H1 (cell line): ENCODE results near the gene LRRC49. TPM values are rescaled to one million over a fixed set of nuclear protein-coding genes. Genes with fewer than 3 reads are reported as not detected.

Experiments used
- CTCF ChIA-PET: fragments of 300-600 bp; sonication (Branson Sonifier 250); formaldehyde crosslinking; loops from one replicate; lab custom pipeline; 2021; ENCODE audit not compliant: partially characterized antibody; lab: Charles Lee
- POLR2A ChIA-PET: fragments of 300-600 bp; sonication (Branson Sonifier 250); formaldehyde crosslinking; loops from one replicate; lab custom pipeline; 2021; ENCODE audit warnings: inconsistent platforms; ENCODE audit not compliant: partially characterized antibody; lab: Charles Lee
- DNase-seq, 2 experiments: peaks; one replicate each; pipeline versions ENCODE4 v3.0.0 to v3.0.0-alpha.2; 2010 to 2022; ENCODE audit warnings: low spot score in 2 of 2, low read depth in 1 of 2, mixed read lengths in 1 of 2
- FAIRE-seq: peaks from 2 replicates; lab custom pipeline; 2011; peaks lifted over from hg19 to GRCh38; lab: Jason Lieb, UNC
- H2AFZ ChIP-seq: 2 replicates; pipeline ENCODE4 v1.8.1; 2012; ENCODE audit warnings: low read length, inconsistent platforms
- H2AK5ac ChIP-seq: 2 replicates; pipeline ENCODE4 v1.6.1; 2013; ENCODE audit warnings: low read depth, low read length
- H2BK120ac ChIP-seq: replicated peaks from 2 replicates; pipeline ENCODE3; 2013; ENCODE audit warnings: low read depth, low read length, inconsistent platforms
- H2BK12ac ChIP-seq: 2 replicates; pipeline ENCODE4 v1.6.1; 2013; ENCODE audit warnings: low read depth, low read length
- H2BK15ac ChIP-seq: 2 replicates; pipeline ENCODE4 v1.6.1; 2013; ENCODE audit warnings: low read length
- H2BK20ac ChIP-seq: 2 replicates; pipeline ENCODE4 v1.6.1; 2013; ENCODE audit warnings: low read length
- H2BK5ac ChIP-seq: 2 replicates; pipeline ENCODE4 v1.6.1; 2013; ENCODE audit warnings: low read depth, low read length
- H3K14ac ChIP-seq: 2 replicates; pipeline ENCODE4 v1.6.1; 2013; ENCODE audit warnings: inconsistent platforms; ENCODE audit not compliant: insufficient read length
- H3K18ac ChIP-seq: 2 replicates; pipeline ENCODE4 v1.6.1; 2013; ENCODE audit warnings: low read length; ENCODE audit errors: extremely low read depth
- H3K23ac ChIP-seq: 2 replicates; pipeline ENCODE4 v1.6.1; 2013; ENCODE audit warnings: inconsistent platforms; ENCODE audit not compliant: insufficient read length
- H3K23me2 ChIP-seq: 2 replicates; pipeline ENCODE4 v1.6.1; 2013; ENCODE audit warnings: low read depth, low read length
- H3K27ac ChIP-seq: 2 replicates; pipeline ENCODE4 v1.6.1; 2011; ENCODE audit warnings: low read depth, low read length, inconsistent platforms
- H3K27me3 ChIP-seq, 4 experiments: replicated peaks in 1 of 4; 1 replicate in 1 of 4; 2 replicates in 3 of 4; pipeline versions ENCODE4 v1.6.1 to v1.8.1; 2011 to 2013; ENCODE audit warnings: low read length in 3 of 4, mild to moderate bottlenecking in 3 of 4, inconsistent platforms in 2 of 4, mixed read lengths in 2 of 4, moderate library complexity in 1 of 4; ENCODE audit not compliant: control insufficient read depth in 3 of 4, insufficient read depth in 3 of 4; ENCODE audit errors: extremely low read depth in 1 of 4
- H3K36me3 ChIP-seq, 4 experiments: 2 replicates each; pipeline versions ENCODE4 v1.6.1 to v1.8.1; 2011 to 2013; ENCODE audit warnings: mild to moderate bottlenecking in 4 of 4, low read length in 3 of 4, moderate library complexity in 2 of 4, control low read depth in 1 of 4, inconsistent platforms in 1 of 4; ENCODE audit not compliant: insufficient read depth in 4 of 4, control insufficient read depth in 2 of 4
- H3K4ac ChIP-seq: replicated peaks from 2 replicates; pipeline ENCODE3; 2013; ENCODE audit warnings: low read length, low read depth, mixed read lengths, inconsistent platforms; ENCODE audit not compliant: insufficient read length
- H3K4me1 ChIP-seq, 4 experiments: replicated peaks in 1 of 4; 1 replicate in 1 of 4; 2 replicates in 3 of 4; pipeline versions ENCODE4 v1.6.1 to v1.8.1; 2011 to 2013; ENCODE audit warnings: low read length in 3 of 4, inconsistent platforms in 2 of 4, mixed read lengths in 1 of 4; ENCODE audit not compliant: insufficient read depth in 4 of 4, control insufficient read depth in 3 of 4
- H3K4me2 ChIP-seq, 2 experiments: 2 replicates each; pipeline versions ENCODE4 v1.6.1 to v1.8.1; 2011 to 2013; ENCODE audit warnings: low read depth in 2 of 2, low read length in 2 of 2, control low read depth in 1 of 2, inconsistent platforms in 1 of 2, mild to moderate bottlenecking in 1 of 2; ENCODE audit not compliant: insufficient read depth in 1 of 2
- H3K4me3 ChIP-seq, 4 experiments: fragments of 200-600, 300-600 bp in 1 of 4; sonication (generic), shearing (Covaris generic), sonication (Bioruptor Twin) in 1 of 4; 2 replicates each; pipeline versions ENCODE4 v1.5.1 to v1.8.1; 2011 to 2016; ENCODE audit warnings: low read length in 4 of 4, low read depth in 3 of 4, control low read depth in 2 of 4, inconsistent platforms in 2 of 4, mild to moderate bottlenecking in 2 of 4, mixed read lengths in 1 of 4, moderate library complexity in 1 of 4; ENCODE audit not compliant: insufficient read depth in 2 of 4; ENCODE audit errors: extremely low read depth in 1 of 4
- H3K56ac ChIP-seq: replicated peaks from 2 replicates; pipeline ENCODE3; 2013; ENCODE audit warnings: low read depth, mild to moderate bottlenecking, mixed read lengths, low read length, inconsistent platforms; ENCODE audit not compliant: insufficient read length
- H3K79me1 ChIP-seq: 2 replicates; pipeline ENCODE4 v1.6.1; 2013; ENCODE audit warnings: low read depth, low read length, control low read depth
- H3K79me2 ChIP-seq, 2 experiments: 2 replicates each; pipeline versions ENCODE4 v1.6.1 to v1.8.1; 2012 to 2013; ENCODE audit warnings: low read length in 2 of 2, mild to moderate bottlenecking in 2 of 2, inconsistent platforms in 1 of 2; ENCODE audit not compliant: insufficient read depth in 2 of 2, control insufficient read depth in 1 of 2
- H3K9ac ChIP-seq, 4 experiments: replicated peaks in 1 of 4; 1 replicate in 1 of 4; 2 replicates in 3 of 4; pipeline versions ENCODE4 v1.6.1 to v1.8.1; 2011 to 2013; ENCODE audit warnings: low read depth in 3 of 4, low read length in 3 of 4, control low read depth in 2 of 4, mild to moderate bottlenecking in 2 of 4, moderate library complexity in 2 of 4, inconsistent platforms in 1 of 4; ENCODE audit errors: extremely low read depth in 1 of 4
- H3K9me3 ChIP-seq, 2 experiments: 2 replicates each; pipeline versions ENCODE4 v1.6.1 to v1.8.1; 2012 to 2013; ENCODE audit warnings: mild to moderate bottlenecking in 2 of 2, moderate library complexity in 2 of 2, control low read depth in 1 of 2, inconsistent platforms in 1 of 2, low read depth in 1 of 2, low read length in 1 of 2, mixed read lengths in 1 of 2; ENCODE audit not compliant: insufficient read depth in 2 of 2
- H4K20me1 ChIP-seq, 2 experiments: replicated peaks in 1 of 2; 2 replicates each; pipeline versions ENCODE3 to v1.8.1; 2011 to 2013; ENCODE audit warnings: inconsistent platforms in 2 of 2, low read length in 2 of 2, mild to moderate bottlenecking in 1 of 2; ENCODE audit not compliant: insufficient read depth in 2 of 2, control insufficient read depth in 1 of 2
- H4K5ac ChIP-seq: 2 replicates; pipeline ENCODE4 v1.6.1; 2013; ENCODE audit warnings: low read length, low read depth, mixed read lengths, inconsistent platforms; ENCODE audit not compliant: insufficient read length
- H4K8ac ChIP-seq: 2 replicates; pipeline ENCODE4 v1.8.0; 2013; ENCODE audit warnings: mild to moderate bottlenecking, moderate library complexity, low read length, inconsistent platforms; ENCODE audit not compliant: insufficient read depth; ENCODE audit errors: extremely low read depth
- H4K91ac ChIP-seq: replicated peaks from 2 replicates; pipeline ENCODE3; 2013; ENCODE audit warnings: low read length, mixed read lengths, inconsistent platforms; ENCODE audit not compliant: insufficient read length
- CBX8 ChIP-seq: fragments of 300-800, 300-1000 bp; sonication (generic); IDR thresholded peaks from 2 replicates; pipeline ENCODE4 v1.7.1; 2016; ENCODE audit warnings: low read depth, low read length, borderline replicate concordance
- CREB1 ChIP-seq: IDR thresholded peaks from 2 replicates; pipeline ENCODE4 v1.6.1; 2012; ENCODE audit warnings: inconsistent platforms
- CTBP2 ChIP-seq: IDR thresholded peaks from 2 replicates; pipeline ENCODE4 v1.7.0; 2011; ENCODE audit warnings: borderline replicate concordance, mild to moderate bottlenecking, moderate library complexity, mixed read lengths, low read length; ENCODE audit not compliant: insufficient read depth, insufficient read length
- MAFK ChIP-seq: IDR thresholded peaks from 2 replicates; pipeline ENCODE4 v1.6.1; 2012; ENCODE audit warnings: low read depth, mild to moderate bottlenecking, improper control_type of control experiment, low read length
- RFX5 ChIP-seq: IDR thresholded peaks from 2 replicates; pipeline ENCODE4 v1.6.1; 2011; ENCODE audit warnings: low read depth, low read length, improper control_type of control experiment, borderline replicate concordance
- SP1 ChIP-seq: IDR thresholded peaks from 2 replicates; pipeline ENCODE4 v1.6.1; 2011; ENCODE audit warnings: low read depth, low read length
- SRF ChIP-seq: IDR thresholded peaks from 2 replicates; pipeline ENCODE4 v1.6.1; 2011; ENCODE audit warnings: mild to moderate bottlenecking, low read depth, low read length, moderate library complexity
- SUZ12 ChIP-seq: fragments of 200-600 bp; sonication (generic); IDR thresholded peaks from 2 replicates; pipeline ENCODE4 v1.6.1; 2012; ENCODE audit warnings: mild to moderate bottlenecking, inconsistent platforms, low read length, moderate library complexity, mixed read lengths
- TCF12 ChIP-seq: IDR thresholded peaks from 2 replicates; pipeline ENCODE4 v1.6.1; 2011; ENCODE audit warnings: low read depth, mild to moderate bottlenecking, low read length
- WGBS, 2 experiments: shearing (Covaris generic) in 1 of 2; methylation state at CpG; one replicate each; pipeline versions ENCODE4 v1.1.6 to v1.1.7; 2013 to 2015; ENCODE audit warnings: low lambda C conversion rate in 2 of 2, mixed read lengths in 2 of 2, inconsistent platforms in 1 of 2, low coverage in 1 of 2, missing lambda C conversion rate in 1 of 2; ENCODE audit not compliant: insufficient replicate concordance in 2 of 2, insufficient coverage in 1 of 2, insufficient read length in 1 of 2; ENCODE audit errors: extremely low coverage in 1 of 2, missing lambda C conversion rate in 1 of 2; 5-methylcytosine and 5-hydroxymethylcytosine counted together
- polyA plus RNA-seq, 7 experiments: library from polyadenylated mRNA; depleted of rRNA in 3 of 7; stranded (reverse) in 5 of 7; unstranded in 2 of 7; fragments of >200 nt in 5 of 7; fragments of 200-250 nt in 2 of 7; gene quantifications; 1 replicate in 5 of 7; 2 replicates in 1 of 7; 4 replicates in 1 of 7; pipeline versions ENCODE4 v1.2.1 to v1.2.3, GENCODE V29; 2011 to 2013; ENCODE audit warnings: missing spikeins in 2 of 7, mixed read lengths in 2 of 7
- total RNA-seq: library from RNA; stranded (reverse); fragmentation: NEBNext Ultra II Directional; extraction: Animal tissue kit (Norgen Biotek cat#: 25700); gene quantifications from 2 replicates; pipeline ENCODE4 v1.2.1, GENCODE V29; 2021

LRRC49 gene
- total and polyA plus RNA-seq, 2 of the 8 experiments (the other 6 are each of a cell fraction or from before 2014, with no cell fraction given) = 5.0 to 10.4 TPM

DNA sequence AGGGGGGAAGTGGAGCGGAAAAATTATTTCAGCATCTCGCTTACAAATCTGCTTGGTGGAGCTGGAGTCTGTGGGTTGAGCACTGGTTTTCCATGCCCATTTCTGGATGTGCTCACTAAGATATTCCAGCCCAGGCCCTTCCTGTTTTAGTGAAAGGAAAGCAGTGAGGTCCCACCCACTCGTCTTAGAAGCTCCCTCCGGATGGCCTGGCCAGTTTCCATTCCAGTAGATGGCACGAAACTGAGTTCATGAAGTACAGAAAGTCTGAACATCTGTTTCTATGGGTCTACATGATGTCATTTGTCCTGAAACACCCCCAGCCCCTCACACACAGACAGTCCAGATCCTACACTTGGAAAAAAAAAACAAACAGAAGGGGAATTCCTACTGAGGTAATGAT, 190.7 kb downstream of the LRRC49 start:
- Histone ChIP-seq H3K23me2 (no peaks in the 10 kb centered on the region), H4K5ac (no peak overlapping the region), H3K23ac (no peak overlapping the region), H2AK5ac (no peak overlapping the region), H3K14ac (no peak overlapping the region), H4K91ac (no peak overlapping the region), H3K79me2 (no peaks in the 10 kb centered on the region), H3K4me1 (peaks cover 5 to 15% (median 7%) of the 10 kb centered on the region in 4 experiments; a peak in 4 of 7 replicates), H2BK120ac (no peak overlapping the region), H3K4me3 (no peak overlapping the region), H3K4ac (no peak overlapping the region), H3K4me2 (no peak overlapping the region), H4K20me1 (peaks cover 0 to 2% of the 10 kb centered on the region in 2 experiments), H3K9ac (no peak overlapping the region), H3K9me3 (no peaks in the 10 kb centered on the region)
- POLR2A ChIA-PET = no interaction called here
- CTCF ChIA-PET = interaction anchor here (0.7 to 1.4 kb wide), 4 partner anchors 30 to 403 kb away, joined by 3 to 5 read pairs (median 4); no protein-coding TSS in a partner anchor
- TF ChIP-seq SUZ12 (no peak), CREB1 (no peak), TCF12 (no peak), MAFK (no peak), RFX5 (no peak), CBX8 (no peak), SP1 (no peak), SRF (no peak), CTBP2 (no peak)
- TF ChIP-seq, all 59 proteins: peak for 0
- Histone ChIP-seq H2BK5ac (no peak overlapping the region), H3K27me3 (peaks cover 0 to 41% (median 26%) of the 10 kb centered on the region in 4 experiments; a peak in 6 of 7 replicates), H3K79me1 (no peaks in the 10 kb centered on the region; the same call in 1 of the 2 replicates), H2BK15ac (no peak overlapping the region), H3K18ac (no peak overlapping the region), H2AFZ (no peak overlapping the region), H3K36me3 (no peaks in the 10 kb centered on the region), H3K56ac (no peak overlapping the region), H3K27ac (no peak overlapping the region), H4K8ac (no peak overlapping the region), H2BK12ac (no peak overlapping the region), H2BK20ac (no peak overlapping the region)
- DNase-seq = no peak
- WGBS, 2 experiments = 89% methylated on average over 5 of the region's 5 CpGs; no CpG with 5 or more reads in 1 of the 2 experiments
- no peak for FAIRE-seq
